ENCODE data around the gene RUBCN.

GRCh38 chr3:197720694-197721093 lies 16.0 kb downstream of the RUBCN start:
- TF ChIP-seq CTCF (IDR thresholded peaks at IDR 0.05 in 8 of 11, conservative IDR thresholded peaks at IDR 0.05 in 3 of 11) (no peak), POLR2AphosphoS5 (IDR thresholded peaks at IDR 0.05) (no peak)
